ENCODE data around the gene ALK.

The ALK gene

DNA sequence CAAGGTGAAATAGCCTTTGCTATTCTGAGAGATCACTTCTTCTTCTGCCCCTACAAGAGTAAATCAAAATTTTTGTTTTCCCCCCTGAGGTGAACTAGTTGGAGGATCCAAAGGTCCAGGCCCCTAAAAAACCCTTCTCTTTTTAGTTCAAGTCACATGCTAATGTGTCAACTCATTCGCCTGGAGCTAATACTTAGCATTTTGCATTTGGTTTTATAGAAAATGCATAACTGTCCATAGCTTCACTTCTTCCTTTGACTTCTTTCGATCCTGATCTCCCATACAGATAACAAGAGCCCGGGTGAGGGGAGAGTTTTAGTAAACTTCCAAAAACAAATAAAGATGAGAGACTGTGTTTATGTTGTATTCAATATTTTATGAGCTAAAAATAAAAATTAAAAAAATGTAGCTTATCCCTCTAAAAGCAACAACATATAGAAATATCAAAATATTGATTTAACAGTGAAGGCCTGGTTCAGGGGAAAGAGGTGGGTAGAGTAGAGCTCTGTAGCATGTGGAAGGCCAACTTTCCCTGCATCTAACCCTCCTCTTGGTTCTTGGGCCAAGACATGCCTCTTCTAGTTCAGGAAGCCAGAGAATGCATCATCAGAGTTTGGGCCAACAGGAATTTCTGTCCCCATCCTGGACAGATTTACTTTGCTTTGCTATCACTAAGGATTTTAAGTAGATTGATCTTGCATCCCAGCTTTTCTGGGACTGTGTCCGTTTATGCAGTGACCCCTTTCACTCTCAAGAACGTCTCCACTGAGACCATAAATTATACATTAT, 333.8 kb downstream of the ALK start:
- TF ChIP-seq SIN3A (IDR thresholded peaks at IDR 0.05; ENCODE audit: borderline replicate concordance, insufficient read depth, low read length): no peak
- no peak for TF ChIP-seq TAF1 (IDR thresholded peaks at IDR 0.05; ENCODE audit: borderline replicate concordance, insufficient read depth, low read length)
- no peak for TF ChIP-seq POLR2AphosphoS5 (IDR thresholded peaks at IDR 0.05; ENCODE audit: low read depth, low read length)
- no peak for TF ChIP-seq REST (IDR thresholded peaks at IDR 0.05; ENCODE audit: insufficient read depth in 1 of 2, low read depth in 2 of 2, low read length in 2 of 2)
- TF ChIP-seq FOXP2 (optimal IDR thresholded peaks at IDR 0.05; ENCODE audit: borderline replicate concordance, extremely low read depth, extremely low read length, insufficient read depth): no peak

DNA sequence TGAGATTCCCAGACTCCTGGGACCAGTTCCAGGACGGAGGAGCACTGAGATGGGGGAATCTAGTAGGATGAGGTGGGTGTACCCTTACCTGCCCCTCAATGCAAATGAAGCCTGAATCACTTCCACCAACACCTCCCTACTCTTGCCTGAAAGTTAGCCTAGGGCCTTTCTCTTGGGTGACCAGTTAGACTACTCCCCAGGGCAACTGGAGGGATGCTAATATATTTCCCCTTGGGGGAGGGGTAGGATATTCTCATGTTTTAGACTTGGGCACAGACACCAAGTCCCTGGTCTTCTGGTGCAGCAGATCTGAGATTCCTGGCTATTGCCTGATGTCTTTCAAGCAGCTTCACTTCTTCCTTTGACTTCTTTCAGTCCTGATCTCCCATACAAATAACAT, 334.5 kb downstream of the ALK start:
- TF ChIP-seq POLR2AphosphoS5 (IDR thresholded peaks at IDR 0.05; ENCODE audit: low read depth, low read length) (no peak), SIN3A (IDR thresholded peaks at IDR 0.05; ENCODE audit: borderline replicate concordance, insufficient read depth, low read length) (no peak), FOXP2 (optimal IDR thresholded peaks at IDR 0.05; ENCODE audit: borderline replicate concordance, extremely low read depth, extremely low read length, insufficient read depth) (no peak), TAF1 (IDR thresholded peaks at IDR 0.05; ENCODE audit: borderline replicate concordance, insufficient read depth, low read length) (no peak), REST (IDR thresholded peaks at IDR 0.05; ENCODE audit: insufficient read depth in 1 of 2, low read depth in 2 of 2, low read length in 2 of 2) (no peak)

GRCh38 chr2:29583548-29584156, 337.7 kb downstream of the ALK start:
- TF ChIP-seq REST (IDR thresholded peaks at IDR 0.05; ENCODE audit: insufficient read depth in 1 of 2, low read depth in 2 of 2, low read length in 2 of 2): no peak
- TF ChIP-seq FOXP2 (optimal IDR thresholded peaks at IDR 0.05; ENCODE audit: borderline replicate concordance, extremely low read depth, extremely low read length, insufficient read depth): no peak
- TF ChIP-seq SIN3A (IDR thresholded peaks at IDR 0.05; ENCODE audit: borderline replicate concordance, insufficient read depth, low read length): no peak
- no peak for TF ChIP-seq POLR2AphosphoS5 (IDR thresholded peaks at IDR 0.05; ENCODE audit: low read depth, low read length)
- TF ChIP-seq TAF1 (IDR thresholded peaks at IDR 0.05; ENCODE audit: borderline replicate concordance, insufficient read depth, low read length): no peak

DNA sequence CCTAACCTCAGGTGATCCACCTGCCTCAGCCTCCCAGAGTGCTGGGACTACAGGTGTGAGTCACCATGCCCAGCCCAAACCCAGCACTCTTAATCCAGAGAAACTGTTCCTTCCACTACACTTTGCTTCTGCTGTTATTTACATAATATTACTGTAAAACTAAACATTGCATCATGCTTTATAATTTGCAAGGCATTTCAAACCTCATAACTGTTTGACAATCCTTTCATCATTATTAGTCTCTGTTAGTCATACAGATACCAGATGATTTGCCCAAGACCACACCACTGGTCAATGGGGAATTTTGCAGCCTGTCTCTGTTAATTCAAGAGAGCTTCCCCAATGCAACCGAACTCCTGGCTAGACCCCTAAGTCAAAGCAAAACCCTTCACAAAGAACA, 338.3 kb downstream of the ALK start:
- TF ChIP-seq REST (IDR thresholded peaks at IDR 0.05; ENCODE audit: insufficient read depth in 1 of 2, low read depth in 2 of 2, low read length in 2 of 2) (no peak), FOXP2 (optimal IDR thresholded peaks at IDR 0.05; ENCODE audit: borderline replicate concordance, extremely low read depth, extremely low read length, insufficient read depth) (no peak), SIN3A (IDR thresholded peaks at IDR 0.05; ENCODE audit: borderline replicate concordance, insufficient read depth, low read length) (no peak), TAF1 (IDR thresholded peaks at IDR 0.05; ENCODE audit: borderline replicate concordance, insufficient read depth, low read length) (no peak)
